A549 (cell line): ENCODE results near the gene PFKFB3. TPM values are rescaled to one million over a fixed set of nuclear protein-coding genes. Genes with fewer than 3 reads are reported as not detected.

Experiments
- ATAC-seq, 2 experiments: fragments of 200-7000 bp in 1 of 2; fragments of >200 bp in 1 of 2; cut with Nextera tagmentation in 1 of 2; cut with Tn5 transposase in 1 of 2; 3 replicates each; pipeline versions ENCODE4 v1.8.0 to v1.9.1; 2018 to 2020; ENCODE audit warnings: mild to moderate bottlenecking in 1 of 2, moderate library complexity in 1 of 2
- CTCF ChIA-PET: fragments of 300-600 bp; sonication (Branson Sonifier 250); formaldehyde crosslinking; extraction: SDS; loops from one replicate; lab custom pipeline; 2021; ENCODE audit warnings: antibody characterized with exemption, inconsistent platforms; lab: Yijun Ruan, JAX
- POLR2A ChIA-PET: fragments of 350-600 bp; formaldehyde crosslinking; extraction: SDS; loops from one replicate; lab custom pipeline; 2021; ENCODE audit warnings: antibody characterized with exemption, inconsistent platforms; lab: Yijun Ruan, JAX
- DNase-seq, 2 experiments: peaks; one replicate each; pipeline versions ENCODE4 v3.0.0 to v3.0.0-alpha.2; 2011 to 2016; ENCODE audit warnings: low read depth in 1 of 2, low spot score in 1 of 2
- FAIRE-seq: peaks from 2 replicates; lab custom pipeline; 2011; peaks lifted over from hg19 to GRCh38; lab: Jason Lieb, UNC
- H3K27ac ChIP-seq, 2 experiments: fragments of >200 bp; sonication (Bioruptor Twin); formaldehyde crosslinking; 3 replicates each; pipeline ENCODE4 v1.5.1; 2016 to 2017
- H3K4me1 ChIP-seq: fragments of >200 bp; sonication (Bioruptor Twin); formaldehyde crosslinking; 3 replicates; pipeline ENCODE4 v1.6.1; 2016
- H3K4me2 ChIP-seq: fragments of >200 bp; sonication (Bioruptor Twin); formaldehyde crosslinking; 3 replicates; pipeline ENCODE4 v1.6.1; 2016
- H3K4me3 ChIP-seq: fragments of >200 bp; sonication (Bioruptor Twin); formaldehyde crosslinking; 3 replicates; pipeline ENCODE4 v1.5.1; 2016
- H3K9me3 ChIP-seq: fragments of >200 bp; sonication (Bioruptor Twin); formaldehyde crosslinking; 3 replicates; pipeline ENCODE4 v1.6.1; 2016
- BHLHE40 ChIP-seq: IDR thresholded peaks from 2 replicates; pipeline ENCODE4 v1.6.1; 2012; ENCODE audit warnings: low read depth, low read length, inconsistent platforms
- CBX2 ChIP-seq: fragments of 200-600 bp; sonication (generic); IDR thresholded peaks from 2 replicates; pipeline ENCODE4 v1.6.1; 2016; ENCODE audit warnings: low read depth, mild to moderate bottlenecking, borderline replicate concordance
- CBX8 ChIP-seq: fragments of 200-600 bp; sonication (generic); IDR thresholded peaks from 2 replicates; pipeline ENCODE4 v1.6.1; 2016
- CHD4 ChIP-seq: fragments of 200-600 bp; sonication (generic); IDR thresholded peaks from 2 replicates; pipeline ENCODE4 v1.6.1; 2016; ENCODE audit warnings: antibody characterized with exemption, mild to moderate bottlenecking, borderline replicate concordance
- EHF ChIP-seq: fragments of 250-450 bp; sonication (Bioruptor Pico); IDR thresholded peaks from 2 replicates; pipeline ENCODE4 v1.5.0; 2020; ENCODE audit warnings: mild to moderate bottlenecking
- EHMT2 ChIP-seq: fragments of 200-600 bp; sonication (generic); IDR thresholded peaks from 2 replicates; pipeline ENCODE4 v1.6.1; 2016; ENCODE audit warnings: antibody characterized with exemption, low read depth, mild to moderate bottlenecking, moderate library complexity
- EP300 ChIP-seq, 2 experiments: fragments of >200 bp; sonication (Bioruptor Twin); formaldehyde crosslinking; IDR thresholded peaks; 2 replicates in 1 of 2; 3 replicates in 1 of 2; pipeline ENCODE4 v1.6.1; 2016 to 2017
- ESRRA ChIP-seq: fragments of 150-350 bp; IDR thresholded peaks from 2 replicates; pipeline ENCODE4 v1.6.1; 2014; ENCODE audit warnings: mild to moderate bottlenecking, low read length, borderline replicate concordance
- FOSB ChIP-seq: fragments of 250-450 bp; sonication (Bioruptor Pico); IDR thresholded peaks from 2 replicates; pipeline ENCODE4 v1.5.0; 2020; ENCODE audit warnings: mild to moderate bottlenecking, moderate library complexity
- GATA3 ChIP-seq: IDR thresholded peaks from 2 replicates; pipeline ENCODE4 v1.6.1; 2012; ENCODE audit warnings: borderline replicate concordance
- HDAC2 ChIP-seq: fragments of 200-600 bp; sonication (generic); IDR thresholded peaks from 2 replicates; pipeline ENCODE4 v1.6.1; 2016
- HEYL ChIP-seq: fragments of 250-450 bp; sonication (Bioruptor Pico); IDR thresholded peaks from 2 replicates; pipeline ENCODE4 v1.8.0; 2021; ENCODE audit warnings: mild to moderate bottlenecking, moderate library complexity
- HOXA7 ChIP-seq: fragments of 250-450 bp; sonication (Bioruptor Pico); IDR thresholded peaks from 2 replicates; pipeline ENCODE4 v1.5.0; 2020; ENCODE audit warnings: mild to moderate bottlenecking, moderate library complexity
- HOXB5 ChIP-seq: fragments of 250-450 bp; sonication (Bioruptor Pico); IDR thresholded peaks from 2 replicates; pipeline ENCODE4 v1.5.0; 2020; ENCODE audit warnings: mild to moderate bottlenecking, moderate library complexity
- JUN ChIP-seq, 2 experiments: fragments of >200 bp; sonication (Bioruptor Twin); formaldehyde crosslinking; IDR thresholded peaks; 2 replicates in 1 of 2; 3 replicates in 1 of 2; pipeline ENCODE4 v1.6.1; 2016 to 2017
- JUNB ChIP-seq: fragments of >200 bp; sonication (Bioruptor Twin); formaldehyde crosslinking; IDR thresholded peaks from 2 replicates; pipeline ENCODE4 v1.6.1; 2016
- KDM1A ChIP-seq: fragments of 200-600 bp; sonication (generic); IDR thresholded peaks from 2 replicates; pipeline ENCODE4 v1.6.1; 2016; ENCODE audit warnings: low read depth, mild to moderate bottlenecking
- KDM5A ChIP-seq: fragments of 200-600 bp; sonication (generic); IDR thresholded peaks from 2 replicates; pipeline ENCODE4 v1.6.1; 2016; ENCODE audit warnings: antibody characterized with exemption, mild to moderate bottlenecking
- MAFK ChIP-seq: fragments of 450-650 bp; IDR thresholded peaks from 2 replicates; pipeline ENCODE4 v1.6.1; 2014; ENCODE audit not compliant: partially characterized antibody
- MAZ ChIP-seq: fragments of 150-350 bp; IDR thresholded peaks from 2 replicates; pipeline ENCODE4 v1.6.1; 2014; ENCODE audit warnings: antibody characterized with exemption, low read depth, low read length, borderline replicate concordance
- MYC ChIP-seq: IDR thresholded peaks from 2 replicates; pipeline ENCODE4 v1.6.1; 2012; ENCODE audit warnings: mild to moderate bottlenecking, inconsistent platforms, low read length, improper control_type of control experiment, borderline replicate concordance
- NPAS2 ChIP-seq: fragments of 250-450 bp; sonication (Bioruptor Pico); IDR thresholded peaks from 2 replicates; pipeline ENCODE4 v1.8.0; 2022; ENCODE audit warnings: mild to moderate bottlenecking, moderate library complexity, borderline replicate concordance
- NR3C1 ChIP-seq: fragments of >200 bp; sonication (Bioruptor Twin); formaldehyde crosslinking; IDR thresholded peaks from 3 replicates; pipeline ENCODE4 v1.6.1; 2017
- POLR2A ChIP-seq: IDR thresholded peaks from 2 replicates; pipeline ENCODE4 v1.6.1; 2012; ENCODE audit warnings: mild to moderate bottlenecking, low read length
- POLR2AphosphoS2 ChIP-seq: conservative IDR thresholded peaks from 2 replicates; pipeline ENCODE4 v1.6.1; 2012; ENCODE audit warnings: low read length, improper control_type of control experiment, inconsistent platforms
- RAD21 ChIP-seq, 2 experiments: fragments of >200 bp in 1 of 2; sonication (Bioruptor Twin) in 1 of 2; formaldehyde crosslinking in 1 of 2; IDR thresholded peaks in 1 of 2; conservative IDR thresholded peaks in 1 of 2; 2 replicates in 1 of 2; 3 replicates in 1 of 2; pipeline ENCODE4 v1.6.1; 2012 to 2018; ENCODE audit warnings: inconsistent platforms in 1 of 2
- RARB ChIP-seq: fragments of 250-450 bp; sonication (Bioruptor Pico); IDR thresholded peaks from 2 replicates; pipeline ENCODE4 v1.8.0; 2021; ENCODE audit warnings: mild to moderate bottlenecking, moderate library complexity
- RCOR1 ChIP-seq: fragments of 150-350 bp; IDR thresholded peaks from 2 replicates; pipeline ENCODE4 v1.6.1; 2014; ENCODE audit warnings: antibody characterized with exemption, low read length, low read depth
- RFX5 ChIP-seq: fragments of 450-650 bp; IDR thresholded peaks from 2 replicates; pipeline ENCODE4 v1.7.1; 2014; ENCODE audit warnings: antibody characterized with exemption, mild to moderate bottlenecking, moderate library complexity
- SMC3 ChIP-seq: fragments of >200 bp; sonication (Bioruptor Twin); formaldehyde crosslinking; IDR thresholded peaks from 3 replicates; pipeline ENCODE4 v1.6.1; 2018; ENCODE audit warnings: inconsistent platforms
- TFCP2L1 ChIP-seq: fragments of 250-450 bp; sonication (Bioruptor Pico); IDR thresholded peaks from 2 replicates; pipeline ENCODE4 v1.5.0; 2021; ENCODE audit warnings: mild to moderate bottlenecking
- TP53 ChIP-seq: fragments of 250-450 bp; sonication (Bioruptor Pico); IDR thresholded peaks from 2 replicates; pipeline ENCODE4 v1.5.0; 2021; ENCODE audit warnings: mild to moderate bottlenecking, moderate library complexity
- ZC3H11A ChIP-seq: fragments of 450-650 bp; IDR thresholded peaks from 2 replicates; pipeline ENCODE4 v1.6.1; 2014; ENCODE audit warnings: antibody characterized with exemption, mild to moderate bottlenecking
- ZNF302 ChIP-seq: fragments of 250-450 bp; sonication (Bioruptor Pico); IDR thresholded peaks from 2 replicates; pipeline ENCODE4 v1.9.0; 2021; ENCODE audit warnings: inconsistent platforms, mild to moderate bottlenecking, moderate library complexity
- ZSCAN20 ChIP-seq: fragments of 250-450 bp; sonication (Bioruptor Pico); IDR thresholded peaks from 2 replicates; pipeline ENCODE4 v1.8.0; 2022; ENCODE audit warnings: mild to moderate bottlenecking, moderate library complexity
- WGBS: methylation state at CpG from one replicate; pipeline ENCODE4 v1.1.6; 2017; ENCODE audit errors: missing lambda C conversion rate; 5-methylcytosine and 5-hydroxymethylcytosine counted together
- polyA plus RNA-seq, 4 experiments: library from polyadenylated mRNA; depleted of rRNA in 3 of 4; stranded (reverse); fragments of >200 nt; fragmentation: RNase III in 1 of 4; extraction: RNeasy Plus Mini Kit Qiagen cat#74134 plus additional on column Dnase treatment in 1 of 4; gene quantifications; 2 replicates in 3 of 4; 3 replicates in 1 of 4; pipeline ENCODE4 v1.2.3, GENCODE V29; 2011 to 2017
- TF ChIP-seq, protein P1 (sequence below): IDR thresholded peaks from 2 replicates; pipeline ENCODE4 v1.6.1; 2012; ENCODE audit warnings: low read depth, borderline replicate concordance
- TF ChIP-seq, protein P2 (sequence below): fragments of 150-350 bp; IDR thresholded peaks from 2 replicates; pipeline ENCODE4 v1.6.1; 2014; ENCODE audit warnings: low read depth, mild to moderate bottlenecking, low read length
- TF ChIP-seq, protein P3 (sequence below): fragments of 250-450 bp; sonication (Bioruptor Pico); IDR thresholded peaks from 2 replicates; pipeline ENCODE4 v1.5.0; 2020; ENCODE audit warnings: low read depth, mild to moderate bottlenecking, moderate library complexity
- TF ChIP-seq, protein P4 (sequence below): IDR thresholded peaks from 2 replicates; pipeline ENCODE4 v1.6.1; 2012
- TF ChIP-seq, protein P5 (sequence below): fragments of >200 bp; sonication (Bioruptor Twin); formaldehyde crosslinking; IDR thresholded peaks from 2 replicates; pipeline ENCODE4 v1.6.1; 2016
- TF ChIP-seq, protein P6 (sequence below): fragments of >200 bp; sonication (Bioruptor Twin); formaldehyde crosslinking; IDR thresholded peaks from 3 replicates; pipeline ENCODE4 v1.6.1; 2016

Gene PFKFB3
- polyA plus RNA-seq, 2 of the 4 experiments (the other 2 are of a cell fraction), result 139 to 232 TPM

DNA sequence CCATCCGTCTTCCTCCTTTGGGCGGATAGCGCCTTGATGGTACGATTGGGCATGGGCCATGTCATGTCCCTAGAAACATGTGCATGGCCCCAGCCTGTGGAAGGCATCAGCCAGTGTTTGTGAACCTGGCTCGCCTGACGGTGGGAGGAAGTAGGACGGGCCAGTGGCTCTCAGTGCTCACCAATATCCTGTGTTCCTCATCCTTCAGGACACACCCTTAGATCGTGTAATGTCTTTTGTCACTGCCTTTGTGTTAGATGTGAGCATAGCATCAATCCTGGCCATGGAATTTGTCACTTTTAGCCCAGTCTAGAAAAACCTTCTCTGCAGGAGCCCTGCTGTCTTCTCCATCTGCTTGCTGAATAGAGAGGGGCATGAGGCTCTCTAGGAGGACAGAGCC is 77.6 kb downstream of the PFKFB3 start:
- DNase-seq (peak in 1 of 2 experiments; percentile 93), FAIRE-seq (peak; percentile 13), ATAC-seq (peak; percentile 75 to 78)
- Histone ChIP-seq H3K4me2 (peak overlapping the region; percentile 80), H3K4me3 (peak overlapping the region; percentile 18; the same call in 2 of the 3 replicates), H3K27ac (peak overlapping the region; percentile 98 to 100), H3K9me3 (peaks cover 2% of the 10 kb centered on the region; the same call in 1 of the 3 replicates), H3K4me1 (peaks cover 54% of the 10 kb centered on the region)
- CTCF ChIA-PET, result interaction anchor here (1.2 to 2.7 kb wide), 4 partner anchors 9 to 125 kb away, joined by 3 to 15 read pairs (median 8); partner anchors contain the start of gene PFKFB3
- POLR2A ChIA-PET, result interaction anchor here (0.7 to 2.7 kb wide), 5 partner anchors 10 to 121 kb away, joined by 3 to 14 read pairs (median 6); partner anchors contain the start of gene PFKFB3
- WGBS, result 3% methylated on average over 8 of the region's 8 CpGs
- TF ChIP-seq, protein P1, sequence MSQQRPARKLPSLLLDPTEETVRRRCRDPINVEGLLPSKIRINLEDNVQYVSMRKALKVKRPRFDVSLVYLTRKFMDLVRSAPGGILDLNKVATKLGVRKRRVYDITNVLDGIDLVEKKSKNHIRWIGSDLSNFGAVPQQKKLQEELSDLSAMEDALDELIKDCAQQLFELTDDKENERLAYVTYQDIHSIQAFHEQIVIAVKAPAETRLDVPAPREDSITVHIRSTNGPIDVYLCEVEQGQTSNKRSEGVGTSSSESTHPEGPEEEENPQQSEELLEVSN, result no peak; the same call in 1 of the 2 replicates
- TF ChIP-seq TP53 (peak; percentile 27; the same call in 1 of the 2 replicates), CBX2 (no peak), JUN (IDR thresholded peaks at IDR 0.05) (no peak), RFX5 (no peak), HDAC2 (no peak), NR3C1 (no peak), TFCP2L1 (CRISPR knock-in tag) (no peak), GATA3 (no peak), ZSCAN20 (CRISPR knock-in tag) (0 out of 2 replicates have a peak, but pooled peaks have one; percentile 30), EHMT2 (no peak), ZNF302 (CRISPR knock-in tag) (peak; percentile 85), BHLHE40 (no peak), RCOR1 (no peak), POLR2AphosphoS2 (no peak), CBX8 (no peak), MAZ (no peak), EP300 (IDR thresholded peaks at IDR 0.05) (no peak), SMC3 (no peak), KDM1A (no peak), MAFK (no peak), ESRRA (no peak), MYC (no peak), FOSB (CRISPR knock-in tag) (no peak), RAD21 (conservative IDR thresholded peaks at IDR 0.05 in 1 of 2, IDR thresholded peaks at IDR 0.05 in 1 of 2) (peak in 1 of 2 experiments; percentile 12; a peak in 1 of 5 replicates), KDM5A (no peak), HEYL (CRISPR knock-in tag) (no peak), POLR2A (peak; percentile 17; the same call in 1 of the 2 replicates), HOXB5 (CRISPR knock-in tag) (no peak), ZC3H11A (no peak), RARB (CRISPR knock-in tag) (0 out of 2 replicates have a peak, but pooled peaks have one; percentile 8), CHD4 (no peak), EHF (CRISPR knock-in tag) (no peak; the same call in 1 of the 2 replicates), HOXA7 (no peak), NPAS2 (CRISPR knock-in tag) (peak; percentile 1; the same call in 1 of the 2 replicates), JUNB (no peak)
- TF ChIP-seq, protein P2, sequence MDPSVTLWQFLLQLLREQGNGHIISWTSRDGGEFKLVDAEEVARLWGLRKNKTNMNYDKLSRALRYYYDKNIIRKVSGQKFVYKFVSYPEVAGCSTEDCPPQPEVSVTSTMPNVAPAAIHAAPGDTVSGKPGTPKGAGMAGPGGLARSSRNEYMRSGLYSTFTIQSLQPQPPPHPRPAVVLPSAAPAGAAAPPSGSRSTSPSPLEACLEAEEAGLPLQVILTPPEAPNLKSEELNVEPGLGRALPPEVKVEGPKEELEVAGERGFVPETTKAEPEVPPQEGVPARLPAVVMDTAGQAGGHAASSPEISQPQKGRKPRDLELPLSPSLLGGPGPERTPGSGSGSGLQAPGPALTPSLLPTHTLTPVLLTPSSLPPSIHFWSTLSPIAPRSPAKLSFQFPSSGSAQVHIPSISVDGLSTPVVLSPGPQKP, result no peak
- TF ChIP-seq, protein P3, sequence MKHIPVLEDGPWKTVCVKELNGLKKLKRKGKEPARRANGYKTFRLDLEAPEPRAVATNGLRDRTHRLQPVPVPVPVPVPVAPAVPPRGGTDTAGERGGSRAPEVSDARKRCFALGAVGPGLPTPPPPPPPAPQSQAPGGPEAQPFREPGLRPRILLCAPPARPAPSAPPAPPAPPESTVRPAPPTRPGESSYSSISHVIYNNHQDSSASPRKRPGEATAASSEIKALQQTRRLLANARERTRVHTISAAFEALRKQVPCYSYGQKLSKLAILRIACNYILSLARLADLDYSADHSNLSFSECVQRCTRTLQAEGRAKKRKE (CRISPR knock-in tag), result peak; percentile 88; the same call in 1 of the 2 replicates
- TF ChIP-seq, protein P4, sequence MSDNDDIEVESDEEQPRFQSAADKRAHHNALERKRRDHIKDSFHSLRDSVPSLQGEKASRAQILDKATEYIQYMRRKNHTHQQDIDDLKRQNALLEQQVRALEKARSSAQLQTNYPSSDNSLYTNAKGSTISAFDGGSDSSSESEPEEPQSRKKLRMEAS, result peak; percentile 45
- TF ChIP-seq, protein P5, sequence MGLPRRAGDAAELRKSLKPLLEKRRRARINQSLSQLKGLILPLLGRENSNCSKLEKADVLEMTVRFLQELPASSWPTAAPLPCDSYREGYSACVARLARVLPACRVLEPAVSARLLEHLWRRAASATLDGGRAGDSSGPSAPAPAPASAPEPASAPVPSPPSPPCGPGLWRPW, result no peak
- TF ChIP-seq, protein P6, sequence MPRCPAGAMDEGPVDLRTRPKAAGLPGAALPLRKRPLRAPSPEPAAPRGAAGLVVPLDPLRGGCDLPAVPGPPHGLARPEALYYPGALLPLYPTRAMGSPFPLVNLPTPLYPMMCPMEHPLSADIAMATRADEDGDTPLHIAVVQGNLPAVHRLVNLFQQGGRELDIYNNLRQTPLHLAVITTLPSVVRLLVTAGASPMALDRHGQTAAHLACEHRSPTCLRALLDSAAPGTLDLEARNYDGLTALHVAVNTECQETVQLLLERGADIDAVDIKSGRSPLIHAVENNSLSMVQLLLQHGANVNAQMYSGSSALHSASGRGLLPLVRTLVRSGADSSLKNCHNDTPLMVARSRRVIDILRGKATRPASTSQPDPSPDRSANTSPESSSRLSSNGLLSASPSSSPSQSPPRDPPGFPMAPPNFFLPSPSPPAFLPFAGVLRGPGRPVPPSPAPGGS, result no peak
